Astrocyte of the cerebellum (primary cell): ENCODE results near the gene FTCD.
A peak's percentile ranks its signal among the peaks of the same experiment; 100 is the strongest.

Source experiments
- DNase-seq: peaks from one replicate; pipeline ENCODE4 v3.0.0-alpha.2; 2011; ENCODE audit warnings: low read depth
- H3K4me3 ChIP-seq: 2 replicates; pipeline ENCODE4 v1.5.1; 2011; ENCODE audit warnings: mild to moderate bottlenecking, low read depth, low read length, moderate library complexity
- in situ Hi-C: cut with HindIII; loops from 2 replicates; pipeline ENCODE4 v1.10.0; 2017; ENCODE audit warnings: low sequenced_read_pairs
- TF ChIP-seq, protein P1 (sequence below): IDR thresholded peaks from 2 replicates; pipeline ENCODE4 v1.5.1; 2012; ENCODE audit warnings: low read length, low read depth, moderate library complexity, mild to moderate bottlenecking; ENCODE audit errors: missing control alignments

Gene FTCD

DNA sequence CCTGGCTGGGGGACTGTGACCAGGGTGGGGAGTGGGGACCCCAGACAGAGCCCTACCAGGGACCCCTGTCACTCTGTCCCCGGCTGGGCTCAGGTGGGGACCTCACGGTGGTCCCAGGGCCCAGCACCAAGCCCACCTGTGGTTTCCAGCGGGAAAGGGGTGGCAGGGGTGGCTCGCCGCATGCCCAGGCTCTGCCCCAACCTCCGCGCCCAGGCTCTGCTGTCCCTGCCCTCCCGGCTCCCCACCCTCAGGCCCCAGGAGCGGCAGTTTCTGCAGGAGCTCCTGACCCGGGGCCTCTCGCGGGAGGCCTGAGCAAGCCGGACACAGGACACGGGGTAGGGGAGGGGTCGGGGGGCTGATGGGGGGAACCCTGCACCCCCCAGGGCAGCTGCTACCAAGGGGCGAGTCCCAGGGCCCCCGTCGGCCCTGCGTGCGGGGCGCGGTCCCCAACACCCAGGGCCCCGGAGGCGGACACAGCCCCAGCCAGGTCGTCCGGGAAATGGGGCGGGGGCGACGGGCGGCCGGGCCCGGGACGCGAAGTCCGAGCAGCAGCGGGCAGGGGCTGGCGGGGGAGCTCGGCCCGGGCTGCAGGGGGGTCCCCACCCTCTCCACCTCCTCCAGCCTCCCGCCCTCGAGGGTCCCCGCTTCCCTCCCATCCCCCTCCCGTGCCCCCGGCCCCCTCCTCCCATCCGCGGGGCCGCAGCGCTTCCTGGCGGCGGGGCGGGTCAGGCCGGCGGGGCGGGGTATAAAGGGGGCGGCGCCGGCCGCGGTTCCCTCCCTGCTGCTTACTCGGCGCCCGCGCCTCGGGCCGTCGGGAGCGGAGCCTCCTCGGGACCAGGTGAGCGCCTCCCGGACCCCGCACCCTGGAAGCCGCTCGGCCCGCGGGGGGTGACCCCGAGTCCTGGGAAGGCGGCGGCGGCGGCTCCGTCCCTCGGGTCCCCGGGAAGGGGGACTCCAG, 57.8 kb downstream of the FTCD start, which contains the start of gene COL6A2:
TSS of gene COL6A2 (plus strand) at position 777 of the 958 bp plus-strand sequence.
- no peak for DNase-seq
- TF ChIP-seq, protein P1, sequence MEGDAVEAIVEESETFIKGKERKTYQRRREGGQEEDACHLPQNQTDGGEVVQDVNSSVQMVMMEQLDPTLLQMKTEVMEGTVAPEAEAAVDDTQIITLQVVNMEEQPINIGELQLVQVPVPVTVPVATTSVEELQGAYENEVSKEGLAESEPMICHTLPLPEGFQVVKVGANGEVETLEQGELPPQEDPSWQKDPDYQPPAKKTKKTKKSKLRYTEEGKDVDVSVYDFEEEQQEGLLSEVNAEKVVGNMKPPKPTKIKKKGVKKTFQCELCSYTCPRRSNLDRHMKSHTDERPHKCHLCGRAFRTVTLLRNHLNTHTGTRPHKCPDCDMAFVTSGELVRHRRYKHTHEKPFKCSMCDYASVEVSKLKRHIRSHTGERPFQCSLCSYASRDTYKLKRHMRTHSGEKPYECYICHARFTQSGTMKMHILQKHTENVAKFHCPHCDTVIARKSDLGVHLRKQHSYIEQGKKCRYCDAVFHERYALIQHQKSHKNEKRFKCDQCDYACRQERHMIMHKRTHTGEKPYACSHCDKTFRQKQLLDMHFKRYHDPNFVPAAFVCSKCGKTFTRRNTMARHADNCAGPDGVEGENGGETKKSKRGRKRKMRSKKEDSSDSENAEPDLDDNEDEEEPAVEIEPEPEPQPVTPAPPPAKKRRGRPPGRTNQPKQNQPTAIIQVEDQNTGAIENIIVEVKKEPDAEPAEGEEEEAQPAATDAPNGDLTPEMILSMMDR, result peak; percentile 20
- H3K4me3 ChIP-seq, result peak within 1 kb of the TSS; percentile 84
- in situ Hi-C loops, result no loop called here

GRCh38 chr21:46096596-46097335, 58.6 kb downstream of the FTCD start:
- peak overlapping the region; percentile 84 for H3K4me3 ChIP-seq
- in situ Hi-C loops, result no loop called here
- DNase-seq, result no peak
- TF ChIP-seq, protein P1, result no peak

DNA sequence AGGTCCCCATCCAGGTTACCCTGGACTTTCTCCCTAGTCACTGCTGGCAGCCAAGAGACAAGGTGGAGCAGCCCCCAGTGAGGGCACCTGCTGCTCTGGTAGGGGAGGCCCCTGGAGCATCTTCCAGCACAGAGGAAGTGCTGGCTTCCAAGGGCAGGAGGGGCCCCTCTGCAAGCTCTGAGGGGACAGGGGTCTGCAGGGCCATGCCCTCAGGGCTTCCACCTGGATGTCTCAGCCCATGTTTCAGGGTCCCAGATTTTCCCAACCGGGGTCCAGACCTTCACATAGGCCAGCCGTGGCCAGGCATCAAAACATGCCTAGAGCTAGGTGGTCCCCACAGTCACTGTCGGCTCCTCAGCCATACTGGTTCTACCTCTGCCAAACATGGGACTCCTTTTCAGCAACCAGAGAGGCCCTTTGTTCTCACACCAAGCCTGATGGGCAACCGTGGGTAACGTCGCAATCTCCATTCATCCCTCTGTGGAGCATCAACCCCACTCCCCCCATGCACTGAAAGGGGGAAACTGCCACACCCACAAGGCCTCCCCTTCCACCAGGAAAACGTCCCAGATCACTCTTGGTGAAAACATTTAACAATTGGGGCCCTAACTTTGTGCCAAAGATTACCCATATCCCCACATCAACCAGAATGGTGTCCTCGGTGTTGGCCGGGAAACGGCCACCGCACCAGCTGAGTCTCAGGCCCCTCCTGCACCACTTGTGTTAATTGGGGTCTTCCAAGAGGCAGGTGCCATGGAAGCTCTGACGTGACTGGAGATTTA, 59.4 kb downstream of the FTCD start:
- in situ Hi-C loops, result no loop called here
- TF ChIP-seq, protein P1, result no peak
- H3K4me3 ChIP-seq, result no peak overlapping the region
- no peak for DNase-seq

DNA sequence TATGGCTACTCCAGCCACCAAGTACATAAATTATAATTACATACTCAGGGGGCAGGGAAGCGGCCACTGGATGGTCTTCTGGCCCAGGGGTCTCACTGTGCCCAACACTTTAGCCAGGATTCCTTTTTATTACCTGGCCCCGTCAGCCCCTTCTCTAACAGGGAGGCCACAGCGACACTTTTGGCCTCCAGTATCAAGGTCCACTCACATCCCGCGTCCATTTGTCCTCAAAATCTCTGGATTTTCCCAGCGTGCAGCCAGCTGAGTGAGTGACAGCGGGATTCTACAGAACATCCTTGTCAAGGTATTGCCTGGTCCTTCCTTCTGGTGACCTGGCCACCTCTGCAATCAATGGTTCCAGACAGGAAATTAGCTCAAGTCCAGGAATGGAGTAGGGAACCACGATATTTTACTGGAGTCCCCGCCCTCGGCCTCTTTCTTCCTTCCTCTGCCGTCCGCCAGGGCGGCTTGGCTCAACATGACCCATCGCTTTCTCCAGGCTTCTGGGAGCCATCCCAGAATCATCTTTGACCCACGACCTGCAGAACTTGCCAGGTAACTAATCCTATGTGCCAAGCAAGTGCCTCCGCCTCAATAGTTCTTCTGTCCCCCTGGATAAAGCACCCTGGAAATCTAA, 60.2 kb downstream of the FTCD start:
- in situ Hi-C loops, result no loop called here
- TF ChIP-seq, protein P1, result no peak
- no peak for DNase-seq
- H3K4me3 ChIP-seq, result no peak overlapping the region

GRCh38 chr21:46094401-46095082, 60.8 kb downstream of the FTCD start:
- in situ Hi-C loops, result no loop called here
- TF ChIP-seq, protein P1, result no peak
- H3K4me3 ChIP-seq, result no peak overlapping the region
- no peak for DNase-seq
